RKO (cell line): ENCODE data around the gene MRPS27.

Experiments used
- DNase-seq: peaks from one replicate; pipeline ENCODE4 v3.0.0-alpha.2; 2016; ENCODE audit warnings: low spot score

MRPS27 gene

GRCh38 chr5:72256536-72256935 is 63.5 kb downstream of the MRPS27 start:
- DNase-seq: no peak

- DNase-seq: no peak
Observed at GRCh38 chr5:72255670-72256069, 64.4 kb downstream of the MRPS27 start.

DNA sequence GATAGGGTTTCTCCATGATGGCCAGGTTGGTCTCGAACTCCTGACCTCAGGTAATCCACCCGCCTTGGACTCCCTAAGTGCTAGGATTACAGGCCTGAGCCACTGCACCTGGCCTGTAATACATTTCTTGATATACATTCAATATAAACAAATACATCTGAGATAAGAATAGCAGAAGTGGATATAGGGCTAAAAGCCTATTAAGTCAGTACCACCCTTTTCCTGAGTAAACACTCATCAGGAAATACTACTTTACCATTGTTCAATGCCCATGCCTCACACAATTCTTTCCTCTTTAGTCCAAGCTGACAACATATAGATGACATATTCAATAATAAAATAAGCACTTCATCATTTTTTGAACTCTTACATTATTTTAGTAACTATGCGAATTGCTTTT is 64.8 kb downstream of the MRPS27 start:
- no peak for DNase-seq

DNA sequence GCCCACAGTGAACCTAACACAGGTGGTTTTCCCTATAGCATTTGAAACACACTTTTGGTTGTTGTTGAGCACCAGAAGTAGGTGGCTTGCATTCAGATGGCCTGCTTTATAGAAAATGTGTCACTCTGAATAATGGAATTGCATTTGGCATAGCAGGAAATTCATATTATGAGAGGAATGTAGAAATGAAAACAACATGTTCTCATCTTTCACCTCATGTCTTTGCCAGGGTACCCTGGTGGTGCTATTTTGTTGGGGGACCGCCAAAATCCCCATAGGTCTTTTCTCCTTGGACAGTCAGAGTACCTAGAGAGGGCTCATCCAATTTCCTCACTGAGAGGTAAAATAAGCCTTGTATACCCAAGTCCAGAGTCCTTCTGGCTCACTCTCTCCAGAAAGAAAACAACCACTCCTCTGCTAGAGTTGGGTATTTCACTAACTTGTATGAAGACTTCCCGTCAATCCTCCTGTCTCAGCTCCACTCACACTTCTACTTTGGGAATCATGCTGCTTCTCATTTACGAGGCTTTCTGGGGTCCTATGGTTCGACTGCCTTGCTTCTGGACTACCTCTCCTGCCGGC is 67.4 kb downstream of the MRPS27 start:
- DNase-seq: no peak

DNA sequence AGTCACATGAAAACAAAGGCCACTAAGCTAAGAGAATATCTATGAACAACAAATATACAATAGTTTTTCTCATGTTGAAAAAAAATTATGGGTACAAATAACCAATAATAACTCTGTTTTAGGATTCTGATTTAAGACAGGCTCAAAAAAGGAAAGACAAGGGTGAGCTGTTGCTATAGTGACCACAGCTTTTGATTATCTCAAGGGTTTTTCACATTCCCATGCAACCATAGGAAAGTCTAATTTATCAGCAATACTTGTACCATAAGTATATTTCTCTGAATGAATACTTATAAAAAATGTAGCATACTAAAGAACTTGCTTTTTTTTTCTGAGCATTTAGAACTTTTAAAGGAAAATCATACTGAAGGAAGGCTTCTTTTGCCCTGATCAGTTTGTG is 68.0 kb downstream of the MRPS27 start:
- DNase-seq: no peak

GRCh38 chr5:72251386-72251785 is 68.7 kb downstream of the MRPS27 start:
- no peak for DNase-seq

DNA sequence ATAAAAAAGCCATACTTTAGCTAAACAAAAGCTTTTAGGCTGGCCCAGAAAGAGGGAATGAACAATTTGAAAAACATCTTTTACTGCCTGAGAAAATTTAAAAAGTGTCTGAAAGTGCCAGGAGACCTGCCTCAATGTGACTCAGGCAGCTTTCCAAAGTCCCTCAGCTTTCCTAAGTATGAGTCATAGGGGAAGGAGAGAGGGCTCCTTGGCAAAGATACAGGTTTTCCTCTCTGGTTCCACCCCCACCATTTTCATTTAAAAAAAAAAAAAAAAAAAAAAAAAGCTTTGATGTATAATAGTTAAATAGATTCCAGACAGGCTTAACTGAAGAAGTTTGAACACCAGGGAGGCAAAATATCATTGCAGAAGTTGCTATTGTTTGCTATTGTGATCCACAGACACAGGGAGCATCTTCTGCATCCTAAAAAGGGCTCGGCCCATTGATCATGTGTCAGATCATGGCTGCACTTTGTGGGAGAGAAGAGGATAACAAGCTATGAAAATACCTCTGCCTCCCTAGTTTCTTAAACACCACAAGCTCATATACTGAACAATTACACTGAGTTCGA is 71.5 kb downstream of the MRPS27 start:
- peak; percentile 68 for DNase-seq

DNA sequence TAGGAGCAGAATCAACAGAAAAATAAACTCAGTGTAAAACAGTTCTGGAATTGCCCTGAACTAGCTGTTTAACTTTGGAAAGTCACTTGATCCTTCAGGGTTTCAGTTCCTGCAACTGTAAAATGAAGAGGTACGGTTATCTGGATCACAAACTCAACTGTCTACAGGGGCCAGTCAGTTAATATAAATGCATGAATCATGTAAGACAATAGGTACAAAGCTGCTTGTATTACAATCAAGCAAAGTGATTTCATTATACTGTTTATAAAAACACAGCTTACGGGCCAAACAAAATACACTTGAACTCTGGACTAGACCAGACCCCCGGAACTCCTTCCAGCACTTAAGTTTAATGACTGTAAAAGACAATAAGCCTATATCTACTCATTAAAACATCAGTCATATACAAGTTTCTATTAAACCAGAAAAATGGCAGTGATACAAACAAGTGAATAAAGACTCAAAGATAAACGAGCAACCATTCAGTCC is 73.0 kb downstream of the MRPS27 start:
- no peak for DNase-seq

DNA sequence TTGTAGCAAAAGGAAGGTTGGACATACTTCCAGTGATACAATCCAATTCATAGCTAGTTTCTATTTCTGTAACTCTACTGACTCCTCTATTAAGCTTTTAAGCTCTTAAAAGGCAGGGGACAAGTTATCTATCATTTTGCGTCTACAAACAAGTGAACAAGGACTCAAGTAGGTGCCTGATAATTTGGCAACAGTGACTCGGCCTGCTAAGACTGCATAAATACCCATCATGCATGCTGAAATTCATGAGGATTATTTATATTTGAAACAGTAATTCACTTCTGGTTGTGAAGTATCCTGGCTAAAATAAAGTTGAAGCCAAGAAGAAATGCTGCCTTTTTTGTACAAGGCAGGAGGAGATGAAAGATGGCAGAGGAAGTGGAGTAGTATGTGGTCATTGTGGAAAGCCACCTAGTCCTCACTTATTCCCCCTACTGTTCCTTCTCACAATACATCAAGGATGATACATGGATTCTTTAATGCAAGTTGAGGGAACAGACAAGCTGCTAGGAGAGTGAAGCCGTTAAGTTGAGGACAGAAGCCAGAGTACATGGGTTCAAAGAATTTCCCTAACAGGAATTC is 74.0 kb downstream of the MRPS27 start:
- DNase-seq: no peak

- DNase-seq: no peak
Observed at GRCh38 chr5:72245546-72245945, 74.5 kb downstream of the MRPS27 start.

GRCh38 chr5:72244862-72245371 is 75.1 kb downstream of the MRPS27 start:
- peak; percentile 65 for DNase-seq

DNA sequence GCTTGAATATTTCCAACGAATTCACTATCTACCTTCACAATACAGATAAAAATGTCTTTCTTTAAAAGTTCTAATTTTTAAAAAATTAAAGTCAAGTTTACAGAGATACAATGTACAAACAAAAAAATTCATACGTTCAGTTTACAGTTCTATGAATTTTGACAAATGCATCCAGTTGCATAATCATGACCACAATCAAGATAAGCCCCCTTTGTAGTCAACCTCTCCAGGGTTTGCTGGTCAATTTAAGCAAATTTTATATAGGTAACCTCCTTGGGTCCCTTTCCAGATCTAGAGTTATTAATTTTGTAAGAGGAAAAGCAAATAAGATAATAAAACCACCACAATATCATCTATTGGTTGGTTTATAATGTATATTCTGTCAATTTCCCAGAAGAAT is 76.3 kb downstream of the MRPS27 start:
- DNase-seq: no peak

DNA sequence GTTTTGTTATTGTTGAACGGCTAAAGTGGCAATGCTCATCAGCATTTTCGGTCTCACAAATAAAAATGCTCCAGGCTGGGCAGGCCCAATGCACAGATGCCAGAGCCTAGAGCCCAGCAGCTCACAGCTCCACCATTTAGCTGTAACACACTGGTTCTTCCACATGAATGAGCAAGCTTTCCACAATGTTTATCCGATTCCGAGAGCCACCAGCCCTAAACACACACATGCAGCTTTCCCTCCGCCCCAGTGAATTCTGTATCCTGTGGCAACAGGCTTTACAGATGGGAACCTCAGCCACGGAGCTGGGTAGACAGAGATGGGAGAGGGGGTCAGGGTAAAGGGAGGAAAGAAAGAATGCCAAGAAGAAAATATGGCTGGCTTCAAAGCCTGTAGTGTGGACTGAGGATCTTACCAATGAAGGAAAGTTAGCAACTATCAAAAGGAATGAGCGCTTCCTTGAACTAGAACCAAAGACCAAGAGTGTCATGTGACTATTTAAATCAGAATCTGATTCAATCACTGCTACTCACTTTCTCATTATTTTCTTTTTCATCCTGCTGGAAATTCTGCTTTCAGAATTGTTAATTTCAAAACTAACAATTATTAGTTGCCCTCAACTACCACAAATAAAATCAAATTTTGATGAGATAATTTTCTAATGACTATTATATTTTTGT is 77.1 kb downstream of the MRPS27 start:
- no peak for DNase-seq

- DNase-seq: no peak
Observed at GRCh38 chr5:72241346-72242003, 78.6 kb downstream of the MRPS27 start.

DNA sequence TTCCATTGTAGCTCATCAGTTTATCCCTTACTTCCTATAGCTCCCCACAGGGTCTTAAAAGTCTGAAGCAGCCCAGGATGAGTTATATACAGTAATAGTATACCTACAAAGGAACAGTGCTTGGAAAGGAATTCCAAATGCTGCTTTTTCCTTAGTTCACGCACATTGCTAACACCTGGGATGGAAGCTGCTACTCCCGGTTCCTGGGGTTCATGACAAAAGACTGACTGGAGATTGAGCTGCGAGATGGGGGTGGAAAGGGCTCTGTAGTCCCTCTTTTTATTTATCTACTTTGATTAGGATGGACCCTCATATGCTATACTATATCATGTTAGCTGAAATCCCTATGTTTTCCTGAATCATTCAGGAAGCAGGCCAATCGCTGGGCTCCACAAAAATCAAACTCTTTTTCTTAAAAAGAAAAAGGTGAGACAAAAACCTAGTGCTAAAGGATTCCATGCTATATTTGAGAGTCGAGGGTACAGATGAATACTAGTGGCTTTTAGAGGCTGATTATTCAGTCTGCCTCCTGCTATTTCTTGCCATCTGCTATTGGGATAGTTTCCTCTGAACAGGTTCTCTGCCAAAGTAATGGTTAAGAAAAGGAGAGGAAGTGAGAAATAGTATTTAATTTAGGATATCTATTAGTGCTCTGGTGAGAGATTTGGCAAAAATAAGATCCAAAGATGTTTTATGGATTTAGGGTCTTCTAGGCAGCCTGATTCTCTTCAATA is 81.2 kb downstream of the MRPS27 start:
- DNase-seq: no peak

DNA sequence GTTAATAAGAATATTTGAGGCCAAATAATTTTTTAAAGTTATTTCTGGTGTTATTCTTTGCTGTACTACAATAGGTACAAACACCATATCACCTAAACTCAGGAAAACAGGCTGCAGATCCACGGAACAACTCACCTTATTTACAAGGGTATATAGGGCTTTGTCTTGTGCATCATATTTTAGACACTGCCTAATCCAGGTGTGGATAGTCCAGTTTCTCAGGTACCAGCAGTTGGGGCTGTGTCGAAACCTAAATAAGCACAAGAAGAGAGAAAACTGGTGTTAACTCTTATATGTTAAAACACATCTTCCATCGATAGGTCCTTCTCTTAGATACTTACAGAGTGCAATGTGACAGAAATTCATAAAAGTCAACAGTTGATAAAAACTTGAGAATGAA is 82.2 kb downstream of the MRPS27 start:
- DNase-seq: no peak

DNA sequence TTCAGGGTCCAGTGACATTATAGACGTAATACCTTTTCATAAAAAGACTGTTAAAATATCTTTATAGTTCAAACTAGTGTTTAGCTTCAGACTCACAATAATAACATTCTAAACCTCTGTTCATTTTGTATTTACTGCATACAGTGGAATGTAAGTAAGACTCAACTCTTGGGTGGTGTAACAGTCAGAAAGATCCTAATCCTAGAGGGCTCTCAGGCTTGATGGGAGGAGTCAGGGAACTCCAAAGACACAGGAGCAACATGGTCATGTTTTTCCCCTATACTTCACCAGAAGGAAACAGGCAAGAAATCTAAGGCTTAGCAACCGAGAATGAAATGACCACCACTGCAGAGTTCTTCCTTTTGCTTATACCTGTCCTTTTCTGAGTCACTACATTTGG is 82.6 kb downstream of the MRPS27 start:
- DNase-seq: no peak

GRCh38 chr5:72235725-72236124 is 84.3 kb downstream of the MRPS27 start:
- DNase-seq: no peak

GRCh38 chr5:72234868-72235267 is 85.2 kb downstream of the MRPS27 start:
- no peak for DNase-seq

GRCh38 chr5:72234265-72234700 is 85.8 kb downstream of the MRPS27 start:
- DNase-seq: peak; percentile 77

DNA sequence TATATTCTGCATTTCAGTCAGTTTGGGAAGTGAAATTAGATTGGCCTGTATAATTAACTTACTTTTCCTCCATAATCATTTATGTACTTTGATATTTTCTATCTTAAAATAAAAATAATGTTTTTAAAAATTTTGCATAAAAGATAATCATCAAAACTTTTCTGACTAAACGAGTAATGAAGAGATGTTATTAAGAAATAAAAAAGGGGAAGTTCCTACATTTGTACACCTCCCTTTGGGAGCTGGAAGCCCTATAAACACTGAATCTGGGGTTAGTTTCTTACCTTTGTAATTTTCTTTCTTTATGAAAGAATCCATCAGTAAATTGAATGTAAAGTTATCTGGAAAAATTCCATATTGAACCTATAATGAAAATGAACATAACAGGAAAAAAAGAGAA is 86.2 kb downstream of the MRPS27 start:
- DNase-seq: no peak

DNA sequence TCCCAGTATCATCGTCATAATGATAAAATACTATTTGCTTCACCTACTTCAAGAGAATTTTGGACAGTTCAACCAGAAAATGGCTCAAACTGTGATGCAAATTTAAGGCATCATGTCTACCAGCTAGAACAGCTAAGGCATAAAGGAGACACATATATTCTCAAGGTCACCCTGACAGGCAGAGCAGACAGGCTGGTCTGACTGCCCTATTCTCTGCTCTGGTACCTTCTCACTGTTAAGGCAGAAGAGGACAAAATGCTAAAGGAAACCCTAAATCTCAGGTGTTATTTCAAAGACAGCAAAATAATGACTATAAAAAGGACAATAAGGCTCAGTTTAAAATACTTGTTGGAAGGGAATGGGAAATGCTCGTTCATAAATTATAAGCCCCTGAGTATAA is 87.2 kb downstream of the MRPS27 start:
- no peak for DNase-seq
